Smooth muscle cell (in vitro differentiated cells): Measurements from ENCODE around the gene SERPINA4. TPM values are rescaled to one million over a fixed set of nuclear protein-coding genes. Genes with fewer than 3 reads are reported as not detected.

Experiments used
- DNase-seq: peaks from one replicate; lab custom pipeline; 2025; ENCODE audit not compliant: unreplicated experiment; lab: John Stamatoyannopoulos, UW
- H2AFZ ChIP-seq: fragments of 200-600 bp; sonication (generic); 2 replicates; pipeline ENCODE4 v1.6.0; 2016; ENCODE audit warnings: antibody characterized with exemption, low read depth, mild to moderate bottlenecking
- H3F3A ChIP-seq: fragments of 200-600 bp; sonication (generic); 2 replicates; pipeline ENCODE4 v1.6.0; 2017; ENCODE audit warnings: antibody characterized with exemption, low read depth
- H3K27ac ChIP-seq: fragments of 200-600 bp; sonication (generic); 2 replicates; pipeline ENCODE4 v1.5.1; 2016; ENCODE audit warnings: low read depth, mild to moderate bottlenecking
- H3K27me3 ChIP-seq: fragments of 200-600 bp; sonication (generic); 2 replicates; pipeline ENCODE4 v1.6.1; 2016; ENCODE audit warnings: low read depth, mild to moderate bottlenecking
- H3K36me3 ChIP-seq: fragments of 200-600 bp; sonication (generic); 2 replicates; pipeline ENCODE4 v1.5.1; 2016; ENCODE audit warnings: low read depth
- H3K4me1 ChIP-seq: fragments of 200-600 bp; sonication (generic); 2 replicates; pipeline ENCODE4 v1.5.1; 2016; ENCODE audit warnings: low read depth
- H3K4me2 ChIP-seq: fragments of 200-600 bp; sonication (generic); 2 replicates; pipeline ENCODE4 v1.6.0; 2016; ENCODE audit warnings: mild to moderate bottlenecking
- H3K4me3 ChIP-seq: fragments of 200-600 bp; sonication (generic); 2 replicates; pipeline ENCODE4 v1.5.1; 2016; ENCODE audit warnings: mild to moderate bottlenecking
- H3K79me2 ChIP-seq: fragments of 200-600 bp; sonication (generic); 2 replicates; pipeline ENCODE4 v1.6.0; 2016; ENCODE audit warnings: low read depth, mild to moderate bottlenecking
- H3K9ac ChIP-seq: fragments of 200-600 bp; sonication (generic); 2 replicates; pipeline ENCODE4 v1.6.0; 2016; ENCODE audit warnings: low read depth
- H3K9me3 ChIP-seq: fragments of 200-600 bp; sonication (generic); replicated peaks from 2 replicates; pipeline ENCODE4 v1.5.1; 2016; ENCODE audit warnings: low read depth
- H4K20me1 ChIP-seq: fragments of 200-600 bp; sonication (generic); 2 replicates; pipeline ENCODE4 v1.6.0; 2016; ENCODE audit warnings: low read depth
- CTCF ChIP-seq: fragments of 200-600 bp; sonication (generic); IDR thresholded peaks from 2 replicates; pipeline ENCODE4 v1.5.1; 2017; ENCODE audit warnings: borderline replicate concordance, mild to moderate bottlenecking, antibody characterized with exemption; ENCODE audit not compliant: insufficient read depth, poor library complexity, severe bottlenecking
- WGBS: methylation state at CpG from one replicate; pipeline ENCODE4 v1.1.7; 2016; ENCODE audit warnings: low lambda C conversion rate; 5-methylcytosine and 5-hydroxymethylcytosine counted together
- polyA plus RNA-seq: library from polyadenylated mRNA; unstranded; fragments of >200 nt; fragmentation: Nextera tagmentation; extraction: Ambion mirVana; gene quantifications from 2 replicates; pipeline ENCODE4 v1.2.1, GENCODE V29; 2016
- total RNA-seq: library from RNA; depleted of rRNA; stranded (reverse); fragments of >200 nt; gene quantifications from 2 replicates; pipeline ENCODE4 v1.2.3, GENCODE V29; 2014

Gene SERPINA4
- total and polyA plus RNA-seq, 2 experiments from 2014 or later = not detected

DNA sequence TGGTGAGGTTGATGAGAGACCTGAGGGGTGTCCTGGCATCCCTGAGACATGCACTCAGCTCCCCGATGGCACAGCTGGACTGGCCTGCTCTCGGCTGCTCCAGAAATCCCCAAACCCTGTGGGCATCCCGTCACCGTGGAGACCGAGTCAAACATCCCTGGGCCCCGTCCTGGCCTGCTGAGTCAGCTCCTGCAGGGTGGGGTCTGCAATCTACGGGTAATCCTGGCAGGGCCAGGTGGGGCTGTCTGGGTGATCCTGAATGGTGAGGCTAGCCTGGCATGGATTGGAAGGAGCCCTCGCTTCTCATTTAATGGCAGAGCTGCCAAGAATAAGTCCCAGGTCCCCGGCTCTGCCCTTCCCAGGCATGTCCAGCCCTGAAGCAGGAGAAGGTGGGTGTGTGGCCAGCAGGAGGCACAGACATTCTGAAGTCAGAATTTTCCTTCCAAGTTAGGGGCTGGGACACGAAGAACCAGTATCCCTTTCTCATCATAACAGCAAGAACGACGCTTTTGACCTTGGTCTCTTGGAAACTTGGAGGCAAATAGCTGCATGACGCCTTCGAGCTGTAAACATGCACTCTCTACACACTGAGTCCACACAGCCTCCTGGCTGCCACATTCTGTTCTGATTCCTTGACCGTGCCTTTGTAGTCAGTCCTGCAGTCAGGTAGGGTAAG, 17.7 kb upstream of the SERPINA4 start:
- Histone ChIP-seq H3K36me3 (no peaks in the 10 kb centered on the region), H3K79me2 (no peaks in the 10 kb centered on the region), H3K4me3 (no peak overlapping the region), H2AFZ (no peak overlapping the region), H3K27me3 (no peaks in the 10 kb centered on the region), H3K9ac (no peak overlapping the region), H3K4me1 (peaks cover 4% of the 10 kb centered on the region), H3K27ac (no peak overlapping the region), H3K4me2 (no peak overlapping the region), H3K9me3 (no peaks in the 10 kb centered on the region), H4K20me1 (no peaks in the 10 kb centered on the region), H3F3A (no peaks in the 10 kb centered on the region)
- DNase-seq = no peak
- WGBS = 84% methylated on average over 15 of the region's 15 CpGs
- TF ChIP-seq CTCF = no peak

- no peaks in the 10 kb centered on the region for H3K36me3 ChIP-seq
- WGBS = 77% methylated on average over 7 of the region's 7 CpGs
- TF ChIP-seq CTCF = no peak
- H3K9ac ChIP-seq = no peak overlapping the region
- H3K27me3 ChIP-seq = no peaks in the 10 kb centered on the region
- peaks cover 4% of the 10 kb centered on the region for H3K4me1 ChIP-seq
- no peak overlapping the region for H3K4me3 ChIP-seq
- H3K27ac ChIP-seq = no peak overlapping the region
- H3K9me3 ChIP-seq = no peaks in the 10 kb centered on the region
- no peaks in the 10 kb centered on the region for H4K20me1 ChIP-seq
- no peaks in the 10 kb centered on the region for H3K79me2 ChIP-seq
- no peaks in the 10 kb centered on the region for H3F3A ChIP-seq
- no peak overlapping the region for H3K4me2 ChIP-seq
- DNase-seq = no peak
- H2AFZ ChIP-seq = no peak overlapping the region
These were observed 16.5 kb upstream of the SERPINA4 start for GRCh38 chr14:94544726-94545125.

GRCh38 chr14:94545131-94545841, 16.0 kb upstream of the SERPINA4 start:
- Histone ChIP-seq H3K27me3 (no peaks in the 10 kb centered on the region), H3F3A (no peaks in the 10 kb centered on the region), H3K9ac (no peak overlapping the region), H3K4me1 (peaks cover 4% of the 10 kb centered on the region), H3K9me3 (no peaks in the 10 kb centered on the region), H3K4me3 (no peak overlapping the region), H3K4me2 (no peak overlapping the region), H2AFZ (no peak overlapping the region), H4K20me1 (no peaks in the 10 kb centered on the region), H3K79me2 (no peaks in the 10 kb centered on the region), H3K27ac (no peak overlapping the region), H3K36me3 (no peaks in the 10 kb centered on the region)
- no peak for DNase-seq
- 79% methylated on average over 15 of the region's 15 CpGs for WGBS
- TF ChIP-seq CTCF = no peak
